CD4-positive, alpha-beta T cell treated with Interleukin-1 beta for 1 hour (primary cell): ENCODE measurements around the gene RAC2.

Experiments used
- DNase-seq, 2 donors: peaks; one replicate each; pipeline ENCODE4 v3.0.0-alpha.2; 2020 to 2022

RAC2 gene

GRCh38 chr22:37275134-37275533 is 31.1 kb upstream of the RAC2 start:
- DNase-seq, result no peak

GRCh38 chr22:37274380-37274862 is 30.4 kb upstream of the RAC2 start:
- DNase-seq, result peak in 1 of 2 donors; percentile 56

GRCh38 chr22:37273846-37274225 is 29.8 kb upstream of the RAC2 start:
- DNase-seq, result no peak

DNA sequence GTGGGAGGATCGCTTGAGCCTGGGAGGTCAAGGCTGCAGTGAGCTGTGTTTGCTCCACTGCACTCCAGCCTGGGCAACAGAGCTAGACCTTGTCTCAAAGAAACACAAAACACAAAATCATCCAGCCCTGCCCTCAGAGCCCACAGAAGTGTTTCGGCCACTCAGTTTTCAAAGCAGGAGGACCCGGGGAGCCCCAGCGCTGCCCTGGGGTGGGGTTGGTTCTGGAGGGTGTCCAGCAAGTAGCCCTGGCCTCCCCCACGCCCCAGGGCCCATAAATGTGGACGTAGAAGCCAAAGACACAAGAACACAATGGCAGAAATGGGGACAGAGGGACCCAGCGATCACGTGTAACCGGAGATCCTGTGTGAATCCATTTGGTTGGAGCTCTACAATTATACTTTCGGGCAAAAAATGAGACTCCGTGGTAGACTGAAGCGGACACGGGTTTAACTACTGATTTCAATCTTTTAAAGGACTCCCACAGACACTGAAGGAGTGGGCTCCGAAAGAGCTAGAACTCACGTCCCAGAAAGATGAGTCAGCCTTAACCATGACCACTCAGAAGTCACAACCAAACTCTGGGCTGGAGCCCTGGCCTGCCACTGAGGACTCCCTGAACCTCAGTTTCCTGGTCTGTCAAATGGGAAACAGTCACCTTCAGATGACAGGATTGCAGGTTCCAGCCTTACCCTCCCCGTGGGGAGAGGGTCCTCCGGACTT is 29.2 kb upstream of the RAC2 start:
- DNase-seq, result no peak

DNA sequence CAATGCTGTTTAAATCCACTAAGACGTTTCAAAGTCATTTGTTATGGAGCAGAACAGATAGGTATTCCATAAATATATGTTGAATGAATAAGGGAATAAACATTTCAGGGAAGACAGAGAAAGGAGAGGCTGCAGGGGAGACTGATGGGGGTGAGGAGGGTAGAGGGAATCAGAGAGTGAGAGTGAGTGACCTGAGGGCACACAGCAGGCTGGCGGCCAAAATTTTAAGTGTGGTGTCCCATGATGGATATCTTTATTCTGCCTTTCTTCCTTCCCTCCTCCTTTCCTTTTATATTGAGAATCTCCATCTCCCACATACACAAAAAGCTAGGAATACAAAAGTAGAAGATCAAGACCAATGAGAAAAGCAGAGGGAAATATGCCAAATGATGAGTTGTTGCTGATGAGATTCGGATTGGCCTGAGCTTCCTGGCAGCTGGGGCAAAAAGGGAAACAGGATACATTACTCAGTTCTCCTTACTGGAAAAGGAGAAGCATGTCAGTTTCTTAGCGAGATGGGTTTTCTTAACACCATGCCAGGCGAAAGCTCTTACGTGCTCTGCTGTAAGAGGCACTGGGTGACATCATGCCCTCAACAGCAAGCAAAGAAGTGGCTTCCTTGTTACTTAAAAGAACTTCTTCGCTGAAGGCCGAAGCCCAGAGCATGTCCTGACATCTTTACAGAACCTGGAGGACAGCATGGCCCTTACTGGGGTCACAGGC is 27.0 kb upstream of the RAC2 start:
- peak in 1 of 2 donors; percentile 65 for DNase-seq

GRCh38 chr22:37269936-37270678 is 26.0 kb upstream of the RAC2 start:
- DNase-seq, result no peak

GRCh38 chr22:37267661-37268413 is 23.8 kb upstream of the RAC2 start:
- no peak for DNase-seq

- DNase-seq, result peak; percentile 71 to 76
These were observed 23.1 kb upstream of the RAC2 start for GRCh38 chr22:37267135-37267587.

DNA sequence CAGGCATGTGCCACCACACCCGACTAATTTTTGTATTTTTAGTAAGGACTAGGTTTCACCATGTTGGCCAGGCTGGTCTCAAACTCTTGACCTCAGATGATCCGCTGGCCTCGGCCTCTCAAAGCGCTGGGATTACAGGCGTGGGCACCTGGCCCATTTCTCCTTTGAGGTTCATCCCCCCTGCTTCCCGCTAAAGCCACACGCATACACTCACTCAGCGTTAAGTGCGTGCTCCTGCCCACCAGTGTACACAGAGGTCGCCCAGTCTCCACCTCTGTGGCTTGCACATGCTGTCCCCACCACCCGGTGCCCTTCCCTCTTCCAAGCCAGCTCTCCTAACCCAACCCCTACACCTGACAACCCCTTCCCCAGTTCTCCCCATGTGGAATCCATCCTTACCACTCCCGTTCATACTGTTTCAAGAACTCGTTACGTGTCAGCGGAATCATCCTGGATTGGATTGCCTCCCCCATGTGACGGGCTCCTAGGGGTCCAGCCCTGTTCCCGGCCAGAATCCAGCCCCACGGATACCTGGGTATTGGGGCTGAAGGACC is 22.6 kb upstream of the RAC2 start:
- no peak for DNase-seq

DNA sequence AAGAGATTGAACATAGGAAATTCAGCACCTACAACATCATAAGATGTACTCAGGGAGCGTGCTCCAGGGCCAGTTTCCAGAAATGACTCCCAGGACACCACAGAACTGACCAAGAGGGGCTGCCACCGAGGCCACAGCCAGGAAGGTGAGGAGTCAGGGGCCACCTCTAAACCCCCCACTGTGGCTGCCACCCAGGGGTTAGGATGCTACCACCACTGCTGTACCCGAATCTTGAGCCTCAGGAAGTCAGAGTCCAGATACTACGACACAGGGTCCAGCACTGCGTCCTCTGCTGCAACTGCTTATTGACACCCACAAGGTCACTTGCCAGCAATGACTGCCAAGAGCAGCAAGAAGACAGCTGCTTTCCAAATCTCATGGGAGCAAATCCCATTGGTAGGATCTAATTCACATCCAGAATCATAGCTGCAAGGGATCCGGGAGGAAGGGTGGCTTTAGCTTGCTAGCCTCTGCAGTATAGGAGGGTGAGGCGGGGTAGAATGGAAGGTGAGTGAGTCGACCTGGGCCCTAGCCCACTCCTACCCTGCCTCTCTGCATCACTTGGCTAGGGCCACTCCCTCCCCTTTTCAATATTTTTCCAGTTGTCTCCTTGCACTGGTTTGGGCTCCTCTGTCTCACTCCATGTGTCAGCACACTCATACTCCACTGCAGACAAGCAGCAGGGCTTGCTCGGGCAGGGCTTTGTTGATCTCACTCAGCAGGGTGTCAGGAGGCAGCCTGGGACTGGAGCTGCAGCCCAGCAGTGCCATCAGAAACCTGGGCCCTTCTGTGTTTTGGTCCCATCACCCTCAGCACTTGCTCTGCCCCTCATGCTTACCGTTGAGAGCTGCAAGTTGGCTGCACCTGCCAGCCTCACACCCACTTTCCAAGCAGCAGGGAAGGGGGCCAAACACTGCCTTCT is 20.2 kb upstream of the RAC2 start:
- no peak for DNase-seq

DNA sequence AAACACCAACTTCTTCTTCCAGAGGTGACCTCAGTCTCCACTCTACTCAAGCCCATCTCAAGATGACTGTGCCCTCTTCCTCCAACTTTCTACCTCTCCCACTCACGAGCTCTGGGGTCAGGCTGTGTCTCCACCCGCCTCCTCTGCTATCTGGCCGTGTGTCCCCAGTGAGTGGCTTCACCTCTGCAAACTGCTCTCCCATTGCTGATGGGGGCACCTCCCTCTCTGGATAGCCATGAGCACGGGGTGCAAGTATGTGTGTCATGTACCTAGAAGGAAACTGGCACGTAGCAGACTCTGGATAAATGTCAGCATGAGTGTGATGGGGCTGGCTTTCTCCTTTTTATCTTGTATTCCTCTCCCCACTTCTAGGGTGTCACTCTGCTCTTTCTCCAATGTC is 18.3 kb upstream of the RAC2 start:
- DNase-seq, result no peak

DNA sequence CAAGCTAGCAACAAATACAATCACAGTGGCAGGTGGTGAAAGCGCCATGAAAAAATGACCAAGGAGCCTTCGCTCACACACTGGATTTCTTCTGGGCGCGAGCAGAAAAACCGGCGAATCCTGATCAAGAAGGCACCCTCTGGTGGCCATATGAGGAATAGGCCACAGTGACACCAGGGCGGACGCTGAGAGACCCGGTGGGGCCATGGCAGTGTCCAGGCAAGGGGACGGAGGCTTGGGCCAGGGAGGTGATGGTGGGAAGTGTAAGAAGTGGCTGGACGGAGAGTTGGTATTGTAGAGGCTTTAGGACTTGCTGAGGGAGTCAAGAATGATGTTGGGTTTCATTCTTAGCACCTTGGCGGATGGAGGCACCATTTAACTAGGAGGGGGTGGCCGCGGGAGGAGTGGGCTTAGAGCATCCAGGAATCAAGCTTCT is 16.9 kb upstream of the RAC2 start:
- DNase-seq, result peak; percentile 69 to 74

GRCh38 chr22:37260155-37260795 is 16.2 kb upstream of the RAC2 start:
- DNase-seq, result no peak

GRCh38 chr22:37259540-37260029 is 15.5 kb upstream of the RAC2 start:
- DNase-seq, result no peak

- DNase-seq, result no peak
These were observed 14.8 kb upstream of the RAC2 start for GRCh38 chr22:37258753-37259401.

- no peak for DNase-seq
These were observed 14.1 kb upstream of the RAC2 start for GRCh38 chr22:37258005-37258752.

DNA sequence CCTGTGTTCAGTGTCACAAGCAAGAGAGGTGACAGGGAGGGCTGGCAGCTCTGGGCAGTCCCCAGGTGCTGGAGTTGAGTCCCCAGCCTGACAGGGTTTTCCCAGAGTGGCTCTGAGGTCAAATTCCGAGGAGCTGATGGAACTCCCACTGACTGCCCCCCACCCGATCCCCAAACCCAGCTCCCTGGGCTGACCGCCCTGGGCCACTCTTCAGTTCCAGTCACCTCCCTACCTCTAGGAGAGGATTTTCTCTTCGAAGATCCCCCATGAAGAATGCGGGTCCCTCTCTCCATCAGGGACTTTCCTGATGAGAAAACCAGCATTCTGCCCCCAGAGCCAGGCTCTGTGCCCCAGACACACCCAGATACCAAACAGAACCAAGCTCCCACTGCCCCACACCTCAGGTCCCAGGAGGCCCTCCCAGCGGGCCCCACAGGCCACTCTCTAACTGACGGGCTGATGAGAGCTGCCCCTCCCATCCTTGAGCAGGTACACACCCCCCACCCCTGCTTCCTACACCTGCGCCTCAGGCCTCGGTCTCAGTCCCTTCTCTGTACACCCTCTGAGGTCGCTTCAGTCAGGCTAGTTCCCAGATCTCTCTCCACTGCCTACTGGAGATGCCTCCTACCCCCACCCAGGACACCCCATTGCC is 12.1 kb upstream of the RAC2 start:
- DNase-seq, result no peak

DNA sequence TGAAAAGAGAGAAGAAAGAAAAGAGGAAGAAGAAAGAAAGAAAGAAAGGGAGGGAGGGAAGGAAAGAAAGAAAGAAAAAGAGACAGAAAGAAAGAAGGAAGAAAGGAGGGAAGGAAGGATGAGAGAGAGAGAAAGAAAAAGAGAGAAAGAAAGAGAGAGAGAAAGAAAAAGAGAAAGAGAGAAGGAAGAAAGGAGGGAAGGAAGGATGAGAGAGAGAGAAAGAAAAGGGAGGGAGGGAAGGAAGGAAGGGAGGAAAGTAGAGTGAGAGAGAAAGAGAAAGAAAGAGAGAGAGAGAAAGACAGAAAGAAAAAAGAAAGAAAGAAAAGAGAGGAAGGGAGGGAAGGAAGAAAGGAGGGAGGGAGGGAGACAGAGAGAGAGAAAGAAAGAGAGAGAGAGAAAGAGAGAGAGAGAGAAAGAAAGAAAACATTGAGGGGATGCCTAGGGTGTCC is 11.5 kb upstream of the RAC2 start:
- no peak for DNase-seq

DNA sequence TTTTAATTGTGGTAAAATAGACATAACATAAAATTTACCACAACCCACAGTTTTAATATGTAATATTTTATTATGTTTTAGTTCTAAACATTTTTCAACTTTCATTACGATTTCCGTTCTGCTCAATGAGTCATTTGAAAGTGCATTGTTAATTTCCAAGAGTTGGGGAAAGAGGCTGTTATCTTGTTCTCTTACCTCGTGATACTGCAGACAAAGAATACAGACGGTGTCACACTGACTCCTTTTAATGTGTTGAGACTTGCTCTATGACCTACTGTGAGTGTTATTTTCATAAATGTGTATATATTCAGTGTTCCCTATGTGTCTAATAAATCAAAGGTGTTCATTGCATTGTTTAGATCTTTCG is 10.8 kb upstream of the RAC2 start:
- DNase-seq, result no peak
